GM10266 (cell line): Measurements from ENCODE around the gene BCAS1.

Experiments used
- DNase-seq: peaks from one replicate; pipeline ENCODE4 v3.0.0; 2012; ENCODE audit errors: extremely low spot score
- CTCF ChIP-seq: IDR thresholded peaks from 2 replicates; pipeline ENCODE4 v1.5.1; 2012; ENCODE audit warnings: mild to moderate bottlenecking, low read depth; ENCODE audit not compliant: control insufficient read depth, insufficient read depth; ENCODE audit errors: missing control alignments

BCAS1 gene

GRCh38 chr20:53940907-53941545 is 129.4 kb downstream of the BCAS1 start:
- no peak for DNase-seq
- no peak for TF ChIP-seq CTCF

GRCh38 chr20:53940360-53940702 is 130.1 kb downstream of the BCAS1 start:
- no peak for TF ChIP-seq CTCF
- DNase-seq: no peak

GRCh38 chr20:53939572-53940359 is 130.6 kb downstream of the BCAS1 start:
- TF ChIP-seq CTCF: peak; percentile 67
- peak; percentile 55 for DNase-seq

GRCh38 chr20:53939190-53939571 is 131.2 kb downstream of the BCAS1 start:
- DNase-seq: no peak
- no peak for TF ChIP-seq CTCF

- TF ChIP-seq CTCF: no peak
- DNase-seq: no peak
These were observed 131.7 kb downstream of the BCAS1 start for GRCh38 chr20:53938739-53939138.

GRCh38 chr20:53937929-53938367 is 132.4 kb downstream of the BCAS1 start:
- no peak for TF ChIP-seq CTCF
- no peak for DNase-seq

- no peak for DNase-seq
- TF ChIP-seq CTCF: no peak
These were observed 133.1 kb downstream of the BCAS1 start for GRCh38 chr20:53937339-53937741.
